Measurements from ENCODE around the gene PLEKHG7.

GRCh38 chr12:92719674-92720073 is 16.9 kb downstream of the PLEKHG7 start:
- TF ChIP-seq CTCF (IDR thresholded peaks at IDR 0.05) = no peak
- no peak for TF ChIP-seq POLR2AphosphoS5 (IDR thresholded peaks at IDR 0.05)
- TF ChIP-seq POLR2A (IDR thresholded peaks at IDR 0.05) = no peak
- no peak for TF ChIP-seq EP300 (IDR thresholded peaks at IDR 0.05)
